Liver (tissue), 9 donors: ENCODE measurements around the gene ABHD17A. TPM values are rescaled to one million over a fixed set of nuclear protein-coding genes. Genes with fewer than 3 reads are reported as not detected.

ENCODE experiments used
- DNase-seq: peaks from one replicate; pipeline ENCODE4 v3.0.0-alpha.2; 2017; ENCODE audit warnings: low spot score
- H3K27ac ChIP-seq, 2 donors: one replicate each; pipeline ENCODE4 v1.7.0; 2013; ENCODE audit warnings: inconsistent platforms in 2 of 2, low read length in 2 of 2, control low read depth in 1 of 2, low read depth in 1 of 2, mild to moderate bottlenecking in 1 of 2
- H3K27me3 ChIP-seq, 4 donors: one replicate each; pipeline versions ENCODE4 v1.6.1 to v1.7.0; 2013; ENCODE audit warnings: low read length in 3 of 4, inconsistent platforms in 1 of 4, mild to moderate bottlenecking in 1 of 4, moderate library complexity in 1 of 4; ENCODE audit not compliant: control insufficient read depth in 4 of 4, insufficient read depth in 4 of 4
- H3K36me3 ChIP-seq, 4 donors: one replicate each; pipeline versions ENCODE4 v1.6.1 to v1.7.0; 2013; ENCODE audit warnings: low read length in 3 of 4, mild to moderate bottlenecking in 3 of 4, low read depth in 1 of 4, moderate library complexity in 1 of 4; ENCODE audit not compliant: control insufficient read depth in 4 of 4, insufficient read depth in 3 of 4
- H3K4me1 ChIP-seq, 4 donors: one replicate each; pipeline versions ENCODE4 v1.6.1 to v1.7.0; 2013; ENCODE audit warnings: low read length in 3 of 4, mild to moderate bottlenecking in 3 of 4, moderate library complexity in 1 of 4; ENCODE audit not compliant: control insufficient read depth in 4 of 4, insufficient read depth in 4 of 4
- H3K4me3 ChIP-seq, 3 donors: one replicate each; pipeline versions ENCODE4 v1.6.1 to v1.7.0; 2013; ENCODE audit warnings: low read length in 3 of 3, control low read depth in 1 of 3, low read depth in 1 of 3, mild to moderate bottlenecking in 1 of 3
- H3K9ac ChIP-seq, 2 donors: one replicate each; pipeline ENCODE4 v1.7.0; 2013; ENCODE audit warnings: low read length in 2 of 2, mild to moderate bottlenecking in 2 of 2, moderate library complexity in 2 of 2, control low read depth in 1 of 2, low read depth in 1 of 2
- H3K9me3 ChIP-seq, 4 donors: one replicate each; pipeline versions ENCODE4 v1.6.1 to v1.7.0; 2013; ENCODE audit warnings: low read length in 3 of 4; ENCODE audit not compliant: control insufficient read depth in 4 of 4
- ATF3 ChIP-seq: IDR thresholded peaks from 2 replicates; pipeline ENCODE4 v1.6.1; 2016; ENCODE audit warnings: antibody characterized with exemption
- CTCF ChIP-seq: fragments of 150-350 bp; IDR thresholded peaks from 2 replicates; pipeline ENCODE4 v1.5.1; 2017; ENCODE audit warnings: improper control_type of control experiment, low read depth, low read length; ENCODE audit not compliant: missing input control
- EGR1 ChIP-seq, 2 donors: IDR thresholded peaks; 2 replicates each; pipeline ENCODE4 v1.6.1; 2016 to 2018; ENCODE audit warnings: antibody characterized with exemption in 2 of 2, low read depth in 2 of 2
- FOXA1 ChIP-seq: IDR thresholded peaks from 2 replicates; pipeline ENCODE4 v1.6.1; 2016; ENCODE audit warnings: antibody characterized with exemption
- FOXA2 ChIP-seq: IDR thresholded peaks from 2 replicates; pipeline ENCODE4 v1.6.1; 2016; ENCODE audit warnings: antibody characterized with exemption
- GABPA ChIP-seq, 2 donors: IDR thresholded peaks in 1 of 2; conservative IDR thresholded peaks in 1 of 2; 2 replicates each; pipeline ENCODE4 v1.6.1; 2016; ENCODE audit warnings: antibody characterized with exemption in 2 of 2, mild to moderate bottlenecking in 1 of 2, moderate library complexity in 1 of 2
- HNF4A ChIP-seq, 2 donors: conservative IDR thresholded peaks; 2 replicates each; pipeline ENCODE4 v1.6.1; 2016; ENCODE audit warnings: antibody characterized with exemption in 2 of 2, mild to moderate bottlenecking in 2 of 2
- HNF4G ChIP-seq: IDR thresholded peaks from 2 replicates; pipeline ENCODE4 v1.6.1; 2016; ENCODE audit warnings: antibody characterized with exemption
- JUND ChIP-seq, 2 donors: IDR thresholded peaks; 2 replicates each; pipeline ENCODE4 v1.6.1; 2016; ENCODE audit warnings: antibody characterized with exemption in 2 of 2
- MAX ChIP-seq: IDR thresholded peaks from 2 replicates; pipeline ENCODE4 v1.6.1; 2016; ENCODE audit warnings: antibody characterized with exemption
- NR2F2 ChIP-seq: IDR thresholded peaks from 2 replicates; pipeline ENCODE4 v1.6.1; 2016; ENCODE audit warnings: antibody characterized with exemption
- RAD21 ChIP-seq, 2 donors: IDR thresholded peaks; 2 replicates each; pipeline ENCODE4 v1.6.1; 2016; ENCODE audit warnings: antibody characterized with exemption in 2 of 2, mild to moderate bottlenecking in 2 of 2
- REST ChIP-seq: IDR thresholded peaks from 2 replicates; pipeline ENCODE4 v1.6.1; 2016; ENCODE audit warnings: antibody characterized with exemption, mild to moderate bottlenecking
- RXRA ChIP-seq, 2 donors: IDR thresholded peaks; 2 replicates each; pipeline ENCODE4 v1.6.1; 2017 to 2018; ENCODE audit warnings: antibody characterized with exemption in 2 of 2, mild to moderate bottlenecking in 1 of 2
- SP1 ChIP-seq: IDR thresholded peaks from 2 replicates; pipeline ENCODE4 v1.6.1; 2018; ENCODE audit warnings: antibody characterized with exemption, mild to moderate bottlenecking
- TAF1 ChIP-seq: conservative IDR thresholded peaks from 2 replicates; pipeline ENCODE4 v1.6.1; 2016; ENCODE audit warnings: antibody characterized with exemption, mild to moderate bottlenecking
- YY1 ChIP-seq: IDR thresholded peaks from 2 replicates; pipeline ENCODE4 v1.6.1; 2016; ENCODE audit warnings: antibody characterized with exemption, mild to moderate bottlenecking
- ZBTB33 ChIP-seq: IDR thresholded peaks from 2 replicates; pipeline ENCODE4 v1.6.1; 2016; ENCODE audit warnings: antibody characterized with exemption
- WGBS: extraction: QIAGEN DNeasy Blood & Tissue Kit; methylation state at CpG from one replicate; pipeline ENCODE4 v1.1.7; 2013; 5-methylcytosine and 5-hydroxymethylcytosine counted together
- polyA plus RNA-seq, 2 donors: library from polyadenylated mRNA; stranded (reverse) in 1 of 2; unstranded in 1 of 2; fragments of 200-250 nt in 1 of 2; fragments of >200 nt in 1 of 2; fragmentation: Nextera tagmentation in 1 of 2; extraction: Ambion mirVana in 1 of 2; gene quantifications; one replicate each; pipeline versions ENCODE4 v1.2.1 to v1.2.3, GENCODE V29; 2013 to 2015
- total RNA-seq, 2 donors: library from RNA; depleted of rRNA; stranded (reverse); fragments of >200 nt; gene quantifications; one replicate each; pipeline ENCODE4 v1.2.3, GENCODE V29; 2014
- donor health status: healthy.
- donor health status: healthy.
- donor health status: healthy.
- donor health status: healthy.
- donor health status: healthy.

Gene ABHD17A
- total and polyA plus RNA-seq, 4 donors: 8.1 to 30.2 (median 27.0) TPM

GRCh38 chr19:1843116-1843515 is 42.2 kb downstream of the ABHD17A start:
- DNase-seq: no peak
- no peak for TF ChIP-seq YY1
- no peak for TF ChIP-seq RXRA (IDR thresholded peaks at IDR 0.05)
- no peak for TF ChIP-seq MAX
- TF ChIP-seq CTCF: no peak
- TF ChIP-seq RAD21 (IDR thresholded peaks at IDR 0.05): no peak
- TF ChIP-seq ZBTB33: no peak
- TF ChIP-seq EGR1 (IDR thresholded peaks at IDR 0.05; ENCODE audit: low read depth in 2 of 2): no peak
- TF ChIP-seq GABPA (IDR thresholded peaks at IDR 0.05 in 1 of 2, conservative IDR thresholded peaks at IDR 0.05 in 1 of 2): no peak
- TF ChIP-seq ATF3: no peak
- TF ChIP-seq FOXA2: no peak
- TF ChIP-seq HNF4A (conservative IDR thresholded peaks at IDR 0.05): no peak
- Histone ChIP-seq H3K9me3 (no peaks in the 10 kb centered on the region), H3K4me1 (peaks cover 18 to 94% (median 81%) of the 10 kb centered on the region in 4 donors), H3K27ac (no peak overlapping the region), H3K27me3 (no peaks in the 10 kb centered on the region), H3K36me3 (no peaks in the 10 kb centered on the region), H3K9ac (no peak overlapping the region), H3K4me3 (no peak overlapping the region)
- WGBS: 93% methylated on average over 22 of the region's 22 CpGs

GRCh38 chr19:1841209-1841924 is 43.9 kb downstream of the ABHD17A start:
- TF ChIP-seq TAF1 (no peak), ATF3 (no peak), REST (no peak), MAX (no peak), FOXA1 (no peak), RAD21 (IDR thresholded peaks at IDR 0.05) (no peak), HNF4A (conservative IDR thresholded peaks at IDR 0.05) (no peak), RXRA (IDR thresholded peaks at IDR 0.05) (no peak), HNF4G (no peak), GABPA (IDR thresholded peaks at IDR 0.05 in 1 of 2, conservative IDR thresholded peaks at IDR 0.05 in 1 of 2) (no peak), EGR1 (IDR thresholded peaks at IDR 0.05; ENCODE audit: low read depth in 2 of 2) (no peak), JUND (IDR thresholded peaks at IDR 0.05) (no peak), YY1 (no peak), SP1 (no peak), NR2F2 (no peak)
- Histone ChIP-seq H3K4me3 (no peak overlapping the region), H3K27me3 (no peaks in the 10 kb centered on the region), H3K9ac (no peak overlapping the region), H3K27ac (peak overlapping the region; percentile 62 to 75), H3K4me1 (peaks cover 21 to 96% (median 82%) of the 10 kb centered on the region in 4 donors), H3K9me3 (no peaks in the 10 kb centered on the region), H3K36me3 (no peaks in the 10 kb centered on the region)
- DNase-seq: no peak
- 80% methylated on average over 35 of the region's 35 CpGs for WGBS
